Osteocyte (in vitro differentiated cells): ENCODE measurements around the gene KCNC3. TPM values are rescaled to one million over a fixed set of nuclear protein-coding genes. Genes with fewer than 3 reads are reported as not detected.
"Not testable (repeated sequence)": the region's sequence is repeated elsewhere in the genome, so short reads cannot be mapped to it uniquely, and the experiment has no call there.

Source experiments
- DNase-seq: peaks from one replicate; pipeline ENCODE4 v3.0.0; 2021; ENCODE audit warnings: mixed read lengths; ENCODE audit not compliant: unreplicated experiment; ENCODE audit errors: extremely low spot score
- H3K27ac Mint-ChIP-seq: one replicate; pipeline ENCODE4 v1.8.0; 2021; ENCODE audit warnings: mild to moderate bottlenecking, mixed read lengths; ENCODE audit not compliant: unreplicated experiment
- H3K27me3 Mint-ChIP-seq: one replicate; pipeline ENCODE4 v1.8.0; 2021; ENCODE audit warnings: mixed read lengths; ENCODE audit not compliant: unreplicated experiment
- H3K36me3 Mint-ChIP-seq: one replicate; pipeline ENCODE4 v1.8.0; 2021; ENCODE audit warnings: mixed read lengths; ENCODE audit not compliant: unreplicated experiment
- H3K4me1 Mint-ChIP-seq: one replicate; pipeline ENCODE4 v1.8.0; 2021; ENCODE audit warnings: mixed read lengths; ENCODE audit not compliant: unreplicated experiment
- H3K4me3 Mint-ChIP-seq: one replicate; pipeline ENCODE4 v1.8.0; 2021; ENCODE audit warnings: mild to moderate bottlenecking, moderate library complexity, mixed read lengths; ENCODE audit not compliant: unreplicated experiment
- H3K9me3 Mint-ChIP-seq: one replicate; pipeline ENCODE4 v1.8.0; 2021; ENCODE audit warnings: mixed read lengths; ENCODE audit not compliant: unreplicated experiment
- CTCF ChIP-seq: fragments of 200-600 bp; sonication (generic); IDR thresholded peaks from 2 replicates; pipeline ENCODE4 v1.5.0; 2021; ENCODE audit warnings: antibody characterized with exemption, mild to moderate bottlenecking, moderate library complexity
- total RNA-seq: library from RNA; stranded (reverse); gene quantifications from 2 replicates; pipeline ENCODE4 v1.2.1, GENCODE V29; 2021

The KCNC3 gene
- total RNA-seq, 1 donor from 2014 or later = 1.2 TPM

DNA sequence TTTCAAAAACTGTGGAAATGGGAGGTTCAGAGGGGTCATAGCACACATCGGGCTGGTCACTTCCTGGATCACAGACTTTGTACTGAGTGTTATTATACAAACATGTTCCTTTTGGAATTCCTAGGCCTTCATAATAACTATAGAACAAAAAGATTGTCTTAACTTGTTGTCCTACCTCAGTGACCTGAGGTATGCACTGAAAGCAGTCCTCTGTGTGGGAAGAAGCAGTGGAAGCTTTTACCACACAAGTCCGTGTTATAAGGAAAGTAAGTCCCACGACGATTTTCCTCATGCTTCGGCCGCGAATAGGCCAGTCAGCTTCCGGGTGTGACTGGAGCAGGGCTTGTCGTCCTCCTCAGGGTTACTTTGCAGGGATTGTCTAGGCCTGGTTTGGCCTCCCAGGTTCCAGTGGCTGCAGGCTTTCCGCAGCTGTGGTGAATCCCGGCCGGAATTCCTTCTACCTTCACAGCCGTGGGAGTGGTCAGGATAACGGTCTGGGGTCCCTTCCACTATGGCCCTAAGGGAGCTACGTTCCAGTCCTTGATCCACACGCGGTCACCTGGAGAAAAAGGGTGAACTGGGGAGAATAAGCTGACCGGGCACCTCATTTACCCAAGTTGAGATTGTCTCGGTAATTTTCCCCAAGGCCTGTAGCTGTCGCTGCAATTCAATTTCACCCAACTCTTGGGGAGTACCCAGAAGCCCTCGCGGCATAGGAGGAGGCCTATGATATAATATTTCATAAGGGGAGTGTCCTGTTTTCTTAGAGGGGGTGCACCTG lies 20.3 kb upstream of the KCNC3 start:
- no peaks in the 10 kb centered on the region for H3K27me3 Mint-ChIP-seq
- DNase-seq = no peak
- H3K27ac Mint-ChIP-seq = no peak overlapping the region
- no peak overlapping the region for H3K4me3 Mint-ChIP-seq
- no peaks in the 10 kb centered on the region for H3K4me1 Mint-ChIP-seq
- TF ChIP-seq CTCF = no peak
- H3K9me3 Mint-ChIP-seq = peaks cover 4% of the 10 kb centered on the region
- no peaks in the 10 kb centered on the region for H3K36me3 Mint-ChIP-seq

GRCh38 chr19:50347089-50347581 lies 18.0 kb upstream of the KCNC3 start:
- H3K4me1 Mint-ChIP-seq, H3K27ac Mint-ChIP-seq, H3K36me3 Mint-ChIP-seq, DNase-seq, H3K4me3 Mint-ChIP-seq, H3K9me3 Mint-ChIP-seq, H3K27me3 Mint-ChIP-seq: not testable (repeated sequence)

DNA sequence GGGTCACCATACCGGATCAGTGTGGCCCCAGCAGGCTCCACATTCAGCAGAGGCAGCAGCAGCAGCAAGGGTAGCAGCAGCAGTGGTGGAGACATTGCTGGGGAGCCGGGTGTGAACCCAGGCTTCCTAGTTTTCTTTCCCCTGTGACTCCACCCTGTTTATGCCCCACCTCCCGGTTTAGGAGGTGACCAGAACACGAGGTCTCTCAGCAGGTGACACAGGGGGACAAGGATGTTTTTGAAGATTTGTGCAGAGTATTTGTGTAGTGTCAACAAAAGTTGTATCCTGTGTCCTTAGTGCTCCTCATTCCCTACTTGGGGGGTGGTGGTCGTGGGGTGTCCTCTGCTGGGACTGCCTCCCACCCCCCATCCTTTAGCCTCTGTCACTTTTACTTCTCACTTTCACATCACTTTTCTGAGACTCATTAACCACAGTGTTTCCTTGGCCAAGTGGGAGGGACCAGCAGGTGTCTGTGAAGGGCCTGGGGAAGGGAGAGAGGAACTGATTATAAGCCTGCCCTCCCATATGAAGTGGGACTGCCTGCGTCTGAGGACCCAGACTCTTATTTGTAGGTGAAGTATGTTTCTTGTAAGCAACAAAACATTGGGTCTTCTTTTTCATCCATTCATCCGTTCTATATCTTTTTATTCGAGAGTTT lies 15.6 kb upstream of the KCNC3 start:
- peaks cover 11% of the 10 kb centered on the region for H3K9me3 Mint-ChIP-seq
- H3K36me3 Mint-ChIP-seq = no peaks in the 10 kb centered on the region
- TF ChIP-seq CTCF = no peak
- H3K27ac Mint-ChIP-seq = no peak overlapping the region
- DNase-seq = no peak
- H3K4me1 Mint-ChIP-seq = no peaks in the 10 kb centered on the region
- H3K27me3 Mint-ChIP-seq = no peaks in the 10 kb centered on the region
- H3K4me3 Mint-ChIP-seq = no peak overlapping the region

DNA sequence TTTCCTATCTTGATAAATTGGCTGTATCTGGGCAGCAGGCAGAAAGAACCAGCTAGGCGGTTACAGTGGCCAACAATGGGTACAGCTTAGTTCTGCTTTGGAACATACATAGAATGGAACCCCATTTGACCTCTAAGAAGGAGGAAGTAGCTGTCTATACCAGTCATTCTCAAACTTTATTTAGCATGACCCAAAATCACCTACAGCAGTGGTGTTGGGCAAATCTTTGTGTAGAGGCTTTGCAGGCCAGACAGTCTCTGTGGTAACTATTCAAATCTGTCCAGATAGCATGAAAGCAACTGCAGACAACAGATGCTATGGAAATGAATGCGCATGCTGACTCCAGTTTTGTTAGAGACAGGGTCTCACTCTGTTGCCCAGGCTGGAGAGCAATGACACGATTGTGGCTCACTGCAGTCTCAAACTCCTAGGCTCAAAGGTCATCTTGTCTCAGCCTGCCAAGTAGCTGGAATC lies 12.0 kb upstream of the KCNC3 start:
- H3K9me3 Mint-ChIP-seq = peaks cover 14% of the 10 kb centered on the region
- DNase-seq = no peak
- no peaks in the 10 kb centered on the region for H3K27me3 Mint-ChIP-seq
- no peaks in the 10 kb centered on the region for H3K4me1 Mint-ChIP-seq
- TF ChIP-seq CTCF = no peak
- no peaks in the 10 kb centered on the region for H3K36me3 Mint-ChIP-seq
- no peak overlapping the region for H3K4me3 Mint-ChIP-seq
- no peak overlapping the region for H3K27ac Mint-ChIP-seq

DNA sequence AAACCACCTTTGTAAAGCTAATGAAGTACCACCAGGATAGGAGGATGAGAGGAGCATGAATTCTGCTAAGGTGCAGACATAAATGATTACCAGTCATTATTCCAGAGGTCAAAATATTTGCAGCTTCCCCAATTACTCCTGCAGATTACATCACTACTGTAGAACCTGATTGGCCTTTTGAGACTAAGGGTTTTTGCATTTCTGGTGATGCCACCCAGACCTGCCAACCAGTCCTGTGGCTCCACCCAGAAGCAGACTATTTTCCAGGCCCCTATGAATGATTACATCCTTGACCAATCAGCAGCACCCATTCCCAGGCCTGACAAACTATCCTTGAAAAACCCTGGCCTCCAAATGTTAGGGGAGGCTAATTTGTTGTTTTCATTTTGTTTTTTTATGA lies 11.2 kb upstream of the KCNC3 start:
- TF ChIP-seq CTCF = no peak
- Mint-ChIP-seq H3K36me3 (no peaks in the 10 kb centered on the region), H3K27ac (no peak overlapping the region), H3K4me1 (no peaks in the 10 kb centered on the region), H3K27me3 (no peaks in the 10 kb centered on the region), H3K9me3 (peaks cover 20% of the 10 kb centered on the region), H3K4me3 (no peak overlapping the region)
- no peak for DNase-seq

GRCh38 chr19:50337031-50337430 lies 7.9 kb upstream of the KCNC3 start:
- H3K9me3 Mint-ChIP-seq = peaks cover 18% of the 10 kb centered on the region
- H3K36me3 Mint-ChIP-seq, DNase-seq, H3K27ac Mint-ChIP-seq, H3K4me1 Mint-ChIP-seq, H3K4me3 Mint-ChIP-seq, H3K27me3 Mint-ChIP-seq: not testable (repeated sequence)
